H1 (cell line): ENCODE data around the gene NMRK2. TPM values are rescaled to one million over a fixed set of nuclear protein-coding genes. Genes with fewer than 3 reads are reported as not detected.
A peak's percentile ranks its signal among the peaks of the same experiment; 100 is the strongest.

Experiments
- CTCF ChIA-PET: fragments of 300-600 bp; sonication (Branson Sonifier 250); formaldehyde crosslinking; loops from one replicate; lab custom pipeline; 2021; ENCODE audit not compliant: partially characterized antibody; lab: Charles Lee
- POLR2A ChIA-PET: fragments of 300-600 bp; sonication (Branson Sonifier 250); formaldehyde crosslinking; loops from one replicate; lab custom pipeline; 2021; ENCODE audit warnings: inconsistent platforms; ENCODE audit not compliant: partially characterized antibody; lab: Charles Lee
- DNase-seq, 2 experiments: peaks; one replicate each; pipeline versions ENCODE4 v3.0.0 to v3.0.0-alpha.2; 2010 to 2022; ENCODE audit warnings: low spot score in 2 of 2, low read depth in 1 of 2, mixed read lengths in 1 of 2
- FAIRE-seq: peaks from 2 replicates; lab custom pipeline; 2011; peaks lifted over from hg19 to GRCh38; lab: Jason Lieb, UNC
- H2AFZ ChIP-seq: 2 replicates; pipeline ENCODE4 v1.8.1; 2012; ENCODE audit warnings: low read length, inconsistent platforms
- H2AK5ac ChIP-seq: 2 replicates; pipeline ENCODE4 v1.6.1; 2013; ENCODE audit warnings: low read depth, low read length
- H2BK120ac ChIP-seq: replicated peaks from 2 replicates; pipeline ENCODE3; 2013; ENCODE audit warnings: low read depth, low read length, inconsistent platforms
- H2BK12ac ChIP-seq: 2 replicates; pipeline ENCODE4 v1.6.1; 2013; ENCODE audit warnings: low read depth, low read length
- H2BK15ac ChIP-seq: 2 replicates; pipeline ENCODE4 v1.6.1; 2013; ENCODE audit warnings: low read length
- H2BK20ac ChIP-seq: 2 replicates; pipeline ENCODE4 v1.6.1; 2013; ENCODE audit warnings: low read length
- H2BK5ac ChIP-seq: 2 replicates; pipeline ENCODE4 v1.6.1; 2013; ENCODE audit warnings: low read depth, low read length
- H3K14ac ChIP-seq: 2 replicates; pipeline ENCODE4 v1.6.1; 2013; ENCODE audit warnings: inconsistent platforms; ENCODE audit not compliant: insufficient read length
- H3K18ac ChIP-seq: 2 replicates; pipeline ENCODE4 v1.6.1; 2013; ENCODE audit warnings: low read length; ENCODE audit errors: extremely low read depth
- H3K23ac ChIP-seq: 2 replicates; pipeline ENCODE4 v1.6.1; 2013; ENCODE audit warnings: inconsistent platforms; ENCODE audit not compliant: insufficient read length
- H3K23me2 ChIP-seq: 2 replicates; pipeline ENCODE4 v1.6.1; 2013; ENCODE audit warnings: low read depth, low read length
- H3K27ac ChIP-seq: 2 replicates; pipeline ENCODE4 v1.6.1; 2011; ENCODE audit warnings: low read depth, low read length, inconsistent platforms
- H3K27me3 ChIP-seq, 4 experiments: replicated peaks in 1 of 4; 1 replicate in 1 of 4; 2 replicates in 3 of 4; pipeline versions ENCODE4 v1.6.1 to v1.8.1; 2011 to 2013; ENCODE audit warnings: low read length in 3 of 4, mild to moderate bottlenecking in 3 of 4, inconsistent platforms in 2 of 4, mixed read lengths in 2 of 4, moderate library complexity in 1 of 4; ENCODE audit not compliant: control insufficient read depth in 3 of 4, insufficient read depth in 3 of 4; ENCODE audit errors: extremely low read depth in 1 of 4
- H3K36me3 ChIP-seq, 4 experiments: 2 replicates each; pipeline versions ENCODE4 v1.6.1 to v1.8.1; 2011 to 2013; ENCODE audit warnings: mild to moderate bottlenecking in 4 of 4, low read length in 3 of 4, moderate library complexity in 2 of 4, control low read depth in 1 of 4, inconsistent platforms in 1 of 4; ENCODE audit not compliant: insufficient read depth in 4 of 4, control insufficient read depth in 2 of 4
- H3K4ac ChIP-seq: replicated peaks from 2 replicates; pipeline ENCODE3; 2013; ENCODE audit warnings: low read length, low read depth, mixed read lengths, inconsistent platforms; ENCODE audit not compliant: insufficient read length
- H3K4me1 ChIP-seq, 4 experiments: replicated peaks in 1 of 4; 1 replicate in 1 of 4; 2 replicates in 3 of 4; pipeline versions ENCODE4 v1.6.1 to v1.8.1; 2011 to 2013; ENCODE audit warnings: low read length in 3 of 4, inconsistent platforms in 2 of 4, mixed read lengths in 1 of 4; ENCODE audit not compliant: insufficient read depth in 4 of 4, control insufficient read depth in 3 of 4
- H3K4me2 ChIP-seq, 2 experiments: 2 replicates each; pipeline versions ENCODE4 v1.6.1 to v1.8.1; 2011 to 2013; ENCODE audit warnings: low read depth in 2 of 2, low read length in 2 of 2, control low read depth in 1 of 2, inconsistent platforms in 1 of 2, mild to moderate bottlenecking in 1 of 2; ENCODE audit not compliant: insufficient read depth in 1 of 2
- H3K4me3 ChIP-seq, 4 experiments: fragments of 200-600, 300-600 bp in 1 of 4; sonication (generic), shearing (Covaris generic), sonication (Bioruptor Twin) in 1 of 4; 2 replicates each; pipeline versions ENCODE4 v1.5.1 to v1.8.1; 2011 to 2016; ENCODE audit warnings: low read length in 4 of 4, low read depth in 3 of 4, control low read depth in 2 of 4, inconsistent platforms in 2 of 4, mild to moderate bottlenecking in 2 of 4, mixed read lengths in 1 of 4, moderate library complexity in 1 of 4; ENCODE audit not compliant: insufficient read depth in 2 of 4; ENCODE audit errors: extremely low read depth in 1 of 4
- H3K56ac ChIP-seq: replicated peaks from 2 replicates; pipeline ENCODE3; 2013; ENCODE audit warnings: low read depth, mild to moderate bottlenecking, mixed read lengths, low read length, inconsistent platforms; ENCODE audit not compliant: insufficient read length
- H3K79me1 ChIP-seq: 2 replicates; pipeline ENCODE4 v1.6.1; 2013; ENCODE audit warnings: low read depth, low read length, control low read depth
- H3K79me2 ChIP-seq, 2 experiments: 2 replicates each; pipeline versions ENCODE4 v1.6.1 to v1.8.1; 2012 to 2013; ENCODE audit warnings: low read length in 2 of 2, mild to moderate bottlenecking in 2 of 2, inconsistent platforms in 1 of 2; ENCODE audit not compliant: insufficient read depth in 2 of 2, control insufficient read depth in 1 of 2
- H3K9ac ChIP-seq, 4 experiments: replicated peaks in 1 of 4; 1 replicate in 1 of 4; 2 replicates in 3 of 4; pipeline versions ENCODE4 v1.6.1 to v1.8.1; 2011 to 2013; ENCODE audit warnings: low read depth in 3 of 4, low read length in 3 of 4, control low read depth in 2 of 4, mild to moderate bottlenecking in 2 of 4, moderate library complexity in 2 of 4, inconsistent platforms in 1 of 4; ENCODE audit errors: extremely low read depth in 1 of 4
- H3K9me3 ChIP-seq, 2 experiments: 2 replicates each; pipeline versions ENCODE4 v1.6.1 to v1.8.1; 2012 to 2013; ENCODE audit warnings: mild to moderate bottlenecking in 2 of 2, moderate library complexity in 2 of 2, control low read depth in 1 of 2, inconsistent platforms in 1 of 2, low read depth in 1 of 2, low read length in 1 of 2, mixed read lengths in 1 of 2; ENCODE audit not compliant: insufficient read depth in 2 of 2
- H4K20me1 ChIP-seq, 2 experiments: replicated peaks in 1 of 2; 2 replicates each; pipeline versions ENCODE3 to v1.8.1; 2011 to 2013; ENCODE audit warnings: inconsistent platforms in 2 of 2, low read length in 2 of 2, mild to moderate bottlenecking in 1 of 2; ENCODE audit not compliant: insufficient read depth in 2 of 2, control insufficient read depth in 1 of 2
- H4K5ac ChIP-seq: 2 replicates; pipeline ENCODE4 v1.6.1; 2013; ENCODE audit warnings: low read length, low read depth, mixed read lengths, inconsistent platforms; ENCODE audit not compliant: insufficient read length
- H4K8ac ChIP-seq: 2 replicates; pipeline ENCODE4 v1.8.0; 2013; ENCODE audit warnings: mild to moderate bottlenecking, moderate library complexity, low read length, inconsistent platforms; ENCODE audit not compliant: insufficient read depth; ENCODE audit errors: extremely low read depth
- H4K91ac ChIP-seq: replicated peaks from 2 replicates; pipeline ENCODE3; 2013; ENCODE audit warnings: low read length, mixed read lengths, inconsistent platforms; ENCODE audit not compliant: insufficient read length
- ASH2L ChIP-seq: fragments of 200-600, 300-600 bp; sonication (generic); IDR thresholded peaks from one replicate; pipeline ENCODE4 v1.7.1; 2017; ENCODE audit warnings: low read length
- GABPA ChIP-seq: IDR thresholded peaks from 2 replicates; pipeline ENCODE4 v1.6.1; 2011; ENCODE audit warnings: mild to moderate bottlenecking, low read length, moderate library complexity, borderline replicate concordance; ENCODE audit not compliant: insufficient read depth
- HDAC6 ChIP-seq: IDR thresholded peaks from one replicate; pipeline ENCODE4 v1.7.1; 2012; ENCODE audit warnings: low read depth, mild to moderate bottlenecking, inconsistent platforms, low read length, moderate library complexity
- JUN ChIP-seq: IDR thresholded peaks from 2 replicates; pipeline ENCODE4 v1.6.1; 2011; ENCODE audit warnings: low read depth, mild to moderate bottlenecking, improper control_type of control experiment, low read length
- POLR2A ChIP-seq, 2 experiments: IDR thresholded peaks; 1 replicate in 1 of 2; 2 replicates in 1 of 2; pipeline ENCODE4 v1.6.1; 2011; ENCODE audit warnings: low read depth in 2 of 2, low read length in 2 of 2, mild to moderate bottlenecking in 2 of 2; ENCODE audit errors: control extremely low read depth in 1 of 2
- POLR2AphosphoS5 ChIP-seq: IDR thresholded peaks from 2 replicates; pipeline ENCODE4 v1.6.1; 2011; ENCODE audit warnings: low read depth, low read length
- SIN3A ChIP-seq, 2 experiments: IDR thresholded peaks in 1 of 2; conservative IDR thresholded peaks in 1 of 2; 2 replicates each; pipeline ENCODE4 v1.6.1; 2011 to 2012; ENCODE audit warnings: low read length in 2 of 2, improper control_type of control experiment in 1 of 2, low read depth in 1 of 2, mild to moderate bottlenecking in 1 of 2
- SIRT6 ChIP-seq: IDR thresholded peaks from one replicate; pipeline ENCODE4 v1.7.1; 2012; ENCODE audit warnings: low read length, inconsistent platforms
- SP1 ChIP-seq: IDR thresholded peaks from 2 replicates; pipeline ENCODE4 v1.6.1; 2011; ENCODE audit warnings: low read depth, low read length
- TAF1 ChIP-seq: IDR thresholded peaks from 2 replicates; pipeline ENCODE4 v1.6.1; 2011; ENCODE audit warnings: mild to moderate bottlenecking, low read depth, low read length
- TCF12 ChIP-seq: IDR thresholded peaks from 2 replicates; pipeline ENCODE4 v1.6.1; 2011; ENCODE audit warnings: low read depth, mild to moderate bottlenecking, low read length
- YY1 ChIP-seq: IDR thresholded peaks from 2 replicates; pipeline ENCODE4 v1.6.1; 2011; ENCODE audit warnings: low read depth, mild to moderate bottlenecking, low read length
- WGBS, 2 experiments: shearing (Covaris generic) in 1 of 2; methylation state at CpG; one replicate each; pipeline versions ENCODE4 v1.1.6 to v1.1.7; 2013 to 2015; ENCODE audit warnings: low lambda C conversion rate in 2 of 2, mixed read lengths in 2 of 2, inconsistent platforms in 1 of 2, low coverage in 1 of 2, missing lambda C conversion rate in 1 of 2; ENCODE audit not compliant: insufficient replicate concordance in 2 of 2, insufficient coverage in 1 of 2, insufficient read length in 1 of 2; ENCODE audit errors: extremely low coverage in 1 of 2, missing lambda C conversion rate in 1 of 2; 5-methylcytosine and 5-hydroxymethylcytosine counted together
- polyA plus RNA-seq, 7 experiments: library from polyadenylated mRNA; depleted of rRNA in 3 of 7; stranded (reverse) in 5 of 7; unstranded in 2 of 7; fragments of >200 nt in 5 of 7; fragments of 200-250 nt in 2 of 7; gene quantifications; 1 replicate in 5 of 7; 2 replicates in 1 of 7; 4 replicates in 1 of 7; pipeline versions ENCODE4 v1.2.1 to v1.2.3, GENCODE V29; 2011 to 2013; ENCODE audit warnings: missing spikeins in 2 of 7, mixed read lengths in 2 of 7
- total RNA-seq: library from RNA; stranded (reverse); fragmentation: NEBNext Ultra II Directional; extraction: Animal tissue kit (Norgen Biotek cat#: 25700); gene quantifications from 2 replicates; pipeline ENCODE4 v1.2.1, GENCODE V29; 2021

The NMRK2 gene
- total and polyA plus RNA-seq, 2 of the 8 experiments (the other 6 are each of a cell fraction or from before 2014, with no cell fraction given) = 87.4 to 206 TPM

DNA sequence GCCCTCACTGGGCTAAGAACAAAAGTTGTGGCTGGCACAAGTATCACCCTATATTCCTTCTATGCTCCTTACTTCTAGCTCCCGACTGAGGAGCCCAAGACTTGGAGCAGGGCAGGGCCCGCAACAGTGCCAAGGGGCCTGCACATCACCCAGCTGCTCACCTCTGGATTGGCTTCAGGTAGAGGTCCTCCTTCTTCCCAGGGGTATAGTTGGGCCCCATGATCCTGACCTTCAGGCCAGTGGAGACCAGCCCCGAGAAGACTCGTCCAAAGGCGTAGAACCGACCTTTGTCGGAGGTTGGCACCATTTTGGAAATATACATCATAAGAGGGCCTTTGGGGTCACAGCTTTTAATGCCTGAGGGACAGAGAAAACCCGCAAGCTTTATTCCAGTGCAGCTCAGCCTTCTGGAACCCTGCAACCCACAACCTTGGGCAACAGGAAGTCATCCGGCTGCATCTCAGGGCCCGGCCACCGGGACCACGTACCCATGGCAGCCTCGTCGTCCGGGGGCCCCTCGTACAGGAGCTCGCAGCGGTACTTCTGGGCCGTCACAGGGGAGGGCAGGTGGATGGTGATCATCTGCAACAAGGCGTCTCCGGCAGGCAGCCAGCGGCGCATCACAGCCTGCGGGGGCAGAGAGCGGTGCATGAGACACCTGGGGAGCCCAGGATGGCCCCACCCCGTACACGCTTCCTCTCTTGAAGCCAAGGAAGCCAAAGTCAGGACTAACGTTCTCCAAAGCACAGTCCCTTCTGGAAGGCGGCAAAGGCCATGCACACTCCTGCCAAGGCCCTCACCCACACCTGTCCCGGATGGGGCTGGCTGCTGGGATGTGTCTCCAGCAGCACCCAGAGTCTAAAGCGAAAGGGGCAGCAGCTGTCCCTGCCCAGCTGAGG is 47.7 kb downstream of the NMRK2 start:
- no peak overlapping the region for H2AFZ ChIP-seq
- peak overlapping the region; percentile 29; the same call in 1 of the 2 replicates for H3K27ac ChIP-seq
- H4K91ac ChIP-seq = no peak overlapping the region
- peak overlapping the region; percentile 91; the same call in 1 of the 2 replicates for H4K8ac ChIP-seq
- H2BK20ac ChIP-seq = no peak overlapping the region
- peaks cover 0 to 13% (median 8%) of the 10 kb centered on the region in 4 experiments; a peak in 6 of 7 replicates for H3K4me1 ChIP-seq
- no peaks in the 10 kb centered on the region for H3K27me3 ChIP-seq
- H3K4me2 ChIP-seq = no peak overlapping the region
- TF ChIP-seq TAF1 = no peak
- TF ChIP-seq SP1 = peak; percentile 9; the same call in 1 of the 2 replicates
- no peak for TF ChIP-seq ASH2L
- TF ChIP-seq GABPA = no peak
- 0 out of 4 replicates have a peak, but pooled peaks of 1 of the 2 experiments have one; percentile 44 for TF ChIP-seq SIN3A (conservative IDR thresholded peaks at IDR 0.05 in 1 of 2, IDR thresholded peaks at IDR 0.05 in 1 of 2; ENCODE audit: low read depth in 1 of 2, low read length in 2 of 2)
- peak; percentile 27 for TF ChIP-seq SIRT6
- peak; percentile 82; the same call in 1 of the 2 replicates for TF ChIP-seq POLR2AphosphoS5
- no peak for TF ChIP-seq TCF12
- peak in 1 of 2 experiments; percentile 80; a peak in 2 of 3 replicates for TF ChIP-seq POLR2A (IDR thresholded peaks at IDR 0.05; ENCODE audit: control extremely low read depth in 1 of 2, low read depth in 2 of 2, low read length in 2 of 2)
- TF ChIP-seq YY1 = no peak
- TF ChIP-seq JUN = no peak
- no peak for TF ChIP-seq HDAC6
- TF ChIP-seq, all 59 proteins: peak for 5
- Histone ChIP-seq H2BK15ac (no peak overlapping the region), H3K23me2 (peaks cover 8% of the 10 kb centered on the region), H3K18ac (no peak overlapping the region), H3K36me3 (peaks cover 78 to 91% (median 84%) of the 10 kb centered on the region in 4 experiments), H3K79me2 (peaks cover 19 to 68% of the 10 kb centered on the region in 2 experiments), H2AK5ac (no peak overlapping the region), H3K23ac (no peak overlapping the region), H3K9me3 (no peaks in the 10 kb centered on the region), H3K9ac (peak overlapping the region in 1 of 4 experiments; percentile 42; a peak in 3 of 7 replicates), H3K14ac (no peak overlapping the region), H2BK120ac (no peak overlapping the region), H4K5ac (no peak overlapping the region), H2BK5ac (no peak overlapping the region; the same call in 1 of the 2 replicates), H3K4me3 (no peak overlapping the region), H3K4ac (no peak overlapping the region), H3K56ac (no peak overlapping the region), H4K20me1 (peaks cover 82 to 85% of the 10 kb centered on the region in 2 experiments), H2BK12ac (no peak overlapping the region), H3K79me1 (peaks cover 20% of the 10 kb centered on the region)
- DNase-seq (no peak), FAIRE-seq (no peak)
- ChIA-PET POLR2A (interaction anchor here (0.6 to 12.0 kb wide), 16 partner anchors 9 to 201 kb away, joined by 3 to 870 read pairs (median 4); partner anchors contain the start of genes DAPK3, NMRK2 and PIAS4), CTCF (no interaction called here)
- WGBS, 2 experiments = 94% methylated on average over 31 of the region's 31 CpGs; no CpG with 5 or more reads in 1 of the 2 experiments
